Uterus (tissue), 2 donors: ENCODE data around the gene SPDYE16.
"Not testable (repeated sequence)": the region's sequence is repeated elsewhere in the genome, so short reads cannot be mapped to it uniquely, and the experiment has no call there.

ENCODE experiments used
- CTCF ChIP-seq, 4 experiments: fragments of 200-600 bp in 2 of 4; fragments of 450-650 bp in 2 of 4; sonication (generic) in 2 of 4; IDR thresholded peaks; one replicate each; pipeline ENCODE4 v1.5.1; 2016 to 2019; ENCODE audit warnings: antibody characterized with exemption in 4 of 4, mild to moderate bottlenecking in 2 of 4, moderate library complexity in 1 of 4
- POLR2A ChIP-seq, 2 donors: fragments of 450-650 bp; IDR thresholded peaks; one replicate each; pipeline ENCODE4 v1.6.1; 2016; ENCODE audit warnings: antibody characterized with exemption in 2 of 2, mild to moderate bottlenecking in 1 of 2, moderate library complexity in 1 of 2

- TF ChIP-seq CTCF, POLR2A (IDR thresholded peaks at IDR 0.05): not testable (repeated sequence)
Observed at GRCh38 chr7:76492139-76492538, 51.0 kb downstream of the SPDYE16 start.
